ENCODE measurements around the gene TLE4.
A peak's percentile ranks its signal among the peaks of the same experiment; 100 is the strongest.

Gene TLE4

DNA sequence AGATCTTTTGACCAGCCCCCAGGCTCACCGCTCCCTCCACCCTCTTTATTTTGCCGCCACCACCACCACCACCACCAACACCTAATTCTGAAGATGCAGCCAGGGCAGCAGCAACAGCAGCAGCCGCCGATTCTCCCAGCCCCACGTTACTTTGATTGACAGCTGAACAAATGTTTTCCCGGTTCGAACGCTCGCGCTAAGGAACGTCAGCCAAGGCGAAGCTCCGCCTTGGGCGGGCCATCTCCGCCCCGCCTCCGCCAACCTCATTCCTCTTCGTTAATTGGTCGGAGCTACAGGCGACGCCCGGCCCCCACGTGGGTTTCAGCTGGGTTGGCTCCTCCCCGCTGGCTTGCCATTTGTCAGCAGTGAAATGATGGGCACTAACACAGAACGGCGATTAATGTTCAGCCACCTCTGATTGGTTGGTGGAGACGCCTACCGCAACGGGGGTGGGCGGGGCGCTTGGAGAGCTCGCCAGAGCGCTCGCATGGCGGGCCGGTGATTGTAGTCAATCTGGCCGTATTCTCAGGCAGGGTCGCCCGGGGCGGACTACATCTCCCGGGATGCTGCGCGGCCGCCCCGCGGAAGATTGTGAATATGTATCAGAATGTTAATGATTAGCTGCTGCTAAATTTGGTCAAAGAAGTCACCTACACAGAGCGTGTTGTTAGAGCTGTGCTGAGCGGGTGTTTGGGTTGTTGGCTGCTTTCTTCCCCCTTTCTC, at the start of gene TLE4:
TLE4 (plus strand) TSS at position 657 of the 723 bp plus-strand sequence. CDS start 826 bp downstream, outside the sequence.
- peaks cover 22% of the 10 kb centered on the region for H3F3A ChIP-seq (ENCODE audit: control insufficient read depth, insufficient read depth)
- H3K36me3 ChIP-seq (ENCODE audit: control insufficient read depth, low read length) = peaks cover 12% of the 10 kb centered on the region
- H3K4me1 ChIP-seq (ENCODE audit: control insufficient read depth, low read length) = peaks cover 39% of the 10 kb centered on the region
- no peaks in the 10 kb centered on the region for H3K9me2 ChIP-seq (replicated peaks; ENCODE audit: control insufficient read depth, low read length)
- no peaks in the 10 kb centered on the region for H3K27me3 ChIP-seq (ENCODE audit: control insufficient read depth, low read length)
- peak within 1 kb of the TSS; percentile 82 for H3K4me2 ChIP-seq (ENCODE audit: low read length)
- TF ChIP-seq EZH2phosphoT487 (IDR thresholded peaks at IDR 0.05; ENCODE audit: borderline replicate concordance, low read length) = no peak
- H3K27ac ChIP-seq (ENCODE audit: low read depth, low read length) = peak within 1 kb of the TSS; percentile 97
- peak within 1 kb of the TSS; percentile 86 for H3K4me3 ChIP-seq (ENCODE audit: low read length)
- no peaks in the 10 kb centered on the region for H3K9me3 ChIP-seq (ENCODE audit: control insufficient read depth, insufficient read depth, low read length)
- peaks cover 26% of the 10 kb centered on the region for H3K79me2 ChIP-seq (ENCODE audit: control insufficient read depth, low read length)
- H4K20me1 ChIP-seq (ENCODE audit: control insufficient read depth, insufficient read depth, low read depth, low read length) = no peaks in the 10 kb centered on the region

DNA sequence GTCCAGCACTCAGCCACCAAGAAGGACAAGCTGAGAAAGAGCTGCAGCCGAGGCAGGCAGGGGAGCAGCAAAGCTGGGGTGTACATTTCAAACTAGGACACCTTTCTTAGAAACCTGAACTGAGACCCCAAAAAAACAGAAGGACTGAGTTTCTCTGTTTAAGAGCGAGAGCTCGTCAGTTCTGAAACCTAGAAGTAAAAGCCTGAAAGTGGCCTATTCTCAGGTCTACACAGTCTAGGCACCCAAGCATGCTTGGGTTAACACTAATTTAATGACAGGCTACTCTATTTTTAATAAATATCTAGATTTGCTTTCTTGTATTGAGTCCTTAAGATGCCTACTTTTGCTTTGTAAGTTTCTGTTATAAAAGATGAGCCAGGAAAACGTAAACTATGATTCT, 49.0 kb upstream of the TLE4 start:
- H3K4me1 ChIP-seq (ENCODE audit: control insufficient read depth, low read length) = no peaks in the 10 kb centered on the region
- no peak overlapping the region for H3K4me3 ChIP-seq (ENCODE audit: low read length)
- no peaks in the 10 kb centered on the region for H3K36me3 ChIP-seq (ENCODE audit: control insufficient read depth, low read length)
- no peaks in the 10 kb centered on the region for H4K20me1 ChIP-seq (ENCODE audit: control insufficient read depth, insufficient read depth, low read depth, low read length)
- H3K27me3 ChIP-seq (ENCODE audit: control insufficient read depth, low read length) = no peaks in the 10 kb centered on the region
- H3K4me2 ChIP-seq (ENCODE audit: low read length) = no peak overlapping the region
- H3K79me2 ChIP-seq (ENCODE audit: control insufficient read depth, low read length) = no peaks in the 10 kb centered on the region
- H3K9me3 ChIP-seq (ENCODE audit: control insufficient read depth, insufficient read depth, low read length) = no peaks in the 10 kb centered on the region
- H3F3A ChIP-seq (ENCODE audit: control insufficient read depth, insufficient read depth) = no peaks in the 10 kb centered on the region
- H3K9me2 ChIP-seq (replicated peaks; ENCODE audit: control insufficient read depth, low read length) = no peaks in the 10 kb centered on the region
- TF ChIP-seq, protein P1, sequence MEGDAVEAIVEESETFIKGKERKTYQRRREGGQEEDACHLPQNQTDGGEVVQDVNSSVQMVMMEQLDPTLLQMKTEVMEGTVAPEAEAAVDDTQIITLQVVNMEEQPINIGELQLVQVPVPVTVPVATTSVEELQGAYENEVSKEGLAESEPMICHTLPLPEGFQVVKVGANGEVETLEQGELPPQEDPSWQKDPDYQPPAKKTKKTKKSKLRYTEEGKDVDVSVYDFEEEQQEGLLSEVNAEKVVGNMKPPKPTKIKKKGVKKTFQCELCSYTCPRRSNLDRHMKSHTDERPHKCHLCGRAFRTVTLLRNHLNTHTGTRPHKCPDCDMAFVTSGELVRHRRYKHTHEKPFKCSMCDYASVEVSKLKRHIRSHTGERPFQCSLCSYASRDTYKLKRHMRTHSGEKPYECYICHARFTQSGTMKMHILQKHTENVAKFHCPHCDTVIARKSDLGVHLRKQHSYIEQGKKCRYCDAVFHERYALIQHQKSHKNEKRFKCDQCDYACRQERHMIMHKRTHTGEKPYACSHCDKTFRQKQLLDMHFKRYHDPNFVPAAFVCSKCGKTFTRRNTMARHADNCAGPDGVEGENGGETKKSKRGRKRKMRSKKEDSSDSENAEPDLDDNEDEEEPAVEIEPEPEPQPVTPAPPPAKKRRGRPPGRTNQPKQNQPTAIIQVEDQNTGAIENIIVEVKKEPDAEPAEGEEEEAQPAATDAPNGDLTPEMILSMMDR (IDR thresholded peaks at IDR 0.05; ENCODE audit: low read depth, low read length, poor library complexity, severe bottlenecking) = no peak
- no peak for TF ChIP-seq EZH2phosphoT487 (IDR thresholded peaks at IDR 0.05; ENCODE audit: borderline replicate concordance, low read length)
- H3K27ac ChIP-seq (ENCODE audit: low read depth, low read length) = no peak overlapping the region

DNA sequence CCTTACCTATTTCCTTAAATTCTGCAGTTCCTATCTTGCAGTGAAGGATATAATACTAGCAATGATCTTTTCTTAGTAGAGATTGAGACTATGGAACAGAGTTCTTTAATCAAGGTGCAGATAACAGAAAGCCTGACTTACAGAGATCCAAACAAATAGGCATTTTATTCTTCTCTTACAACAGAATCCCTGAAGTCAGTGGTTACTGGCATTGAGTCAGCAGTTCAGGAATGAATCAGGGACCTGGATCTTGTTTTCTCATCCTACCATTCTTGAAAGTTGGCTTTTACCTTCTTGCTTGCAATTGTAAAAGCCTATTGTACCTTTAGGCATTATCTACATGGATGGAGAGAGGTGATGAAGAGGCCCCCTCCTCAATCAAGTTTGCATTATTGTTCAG, 47.5 kb upstream of the TLE4 start:
- Histone ChIP-seq H3K4me2 (ENCODE audit: low read length) (no peak overlapping the region), H3F3A (ENCODE audit: control insufficient read depth, insufficient read depth) (no peaks in the 10 kb centered on the region), H3K27me3 (ENCODE audit: control insufficient read depth, low read length) (no peaks in the 10 kb centered on the region), H3K4me3 (ENCODE audit: low read length) (no peak overlapping the region), H3K27ac (ENCODE audit: low read depth, low read length) (no peak overlapping the region), H3K4me1 (ENCODE audit: control insufficient read depth, low read length) (no peaks in the 10 kb centered on the region), H4K20me1 (ENCODE audit: control insufficient read depth, insufficient read depth, low read depth, low read length) (no peaks in the 10 kb centered on the region), H3K9me2 (replicated peaks; ENCODE audit: control insufficient read depth, low read length) (no peaks in the 10 kb centered on the region), H3K36me3 (ENCODE audit: control insufficient read depth, low read length) (no peaks in the 10 kb centered on the region), H3K79me2 (ENCODE audit: control insufficient read depth, low read length) (no peaks in the 10 kb centered on the region), H3K9me3 (ENCODE audit: control insufficient read depth, insufficient read depth, low read length) (no peaks in the 10 kb centered on the region)
- TF ChIP-seq EZH2phosphoT487 (IDR thresholded peaks at IDR 0.05; ENCODE audit: borderline replicate concordance, low read length) = no peak
- TF ChIP-seq, protein P1 (IDR thresholded peaks at IDR 0.05; ENCODE audit: low read depth, low read length, poor library complexity, severe bottlenecking) = no peak

DNA sequence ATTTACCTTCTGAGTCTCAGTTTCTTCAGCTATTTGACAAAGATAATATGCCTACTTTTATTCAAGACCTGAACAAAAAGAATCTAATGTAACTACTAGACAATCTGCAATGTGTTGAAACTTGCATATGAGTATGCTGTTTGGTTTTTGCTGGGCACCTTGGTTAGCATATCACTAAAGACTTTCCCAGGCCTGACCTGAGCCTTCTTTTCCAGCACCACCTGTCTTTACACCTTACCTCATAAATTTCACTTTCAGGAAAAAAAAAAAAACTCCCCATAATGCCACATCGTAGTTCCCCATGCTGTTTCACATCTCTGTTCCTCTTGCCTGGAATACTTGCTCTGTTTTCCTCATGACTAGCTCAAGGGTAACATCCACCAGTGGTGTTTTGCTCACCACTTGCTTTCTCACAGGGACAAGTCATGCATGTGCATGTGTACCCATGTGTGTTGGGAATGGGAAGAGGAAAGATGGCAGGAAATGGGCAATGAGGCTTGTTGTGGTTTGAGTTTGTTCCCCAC, 45.6 kb upstream of the TLE4 start:
- no peaks in the 10 kb centered on the region for H3K9me2 ChIP-seq (replicated peaks; ENCODE audit: control insufficient read depth, low read length)
- no peaks in the 10 kb centered on the region for H3K79me2 ChIP-seq (ENCODE audit: control insufficient read depth, low read length)
- H3K4me1 ChIP-seq (ENCODE audit: control insufficient read depth, low read length) = no peaks in the 10 kb centered on the region
- no peak overlapping the region for H3K27ac ChIP-seq (ENCODE audit: low read depth, low read length)
- no peaks in the 10 kb centered on the region for H3K27me3 ChIP-seq (ENCODE audit: control insufficient read depth, low read length)
- no peaks in the 10 kb centered on the region for H3K36me3 ChIP-seq (ENCODE audit: control insufficient read depth, low read length)
- TF ChIP-seq EZH2phosphoT487 (IDR thresholded peaks at IDR 0.05; ENCODE audit: borderline replicate concordance, low read length) = no peak
- TF ChIP-seq, protein P1 (IDR thresholded peaks at IDR 0.05; ENCODE audit: low read depth, low read length, poor library complexity, severe bottlenecking) = no peak
- no peak overlapping the region for H3K4me2 ChIP-seq (ENCODE audit: low read length)
- no peaks in the 10 kb centered on the region for H3K9me3 ChIP-seq (ENCODE audit: control insufficient read depth, insufficient read depth, low read length)
- H4K20me1 ChIP-seq (ENCODE audit: control insufficient read depth, insufficient read depth, low read depth, low read length) = no peaks in the 10 kb centered on the region
- H3K4me3 ChIP-seq (ENCODE audit: low read length) = no peak overlapping the region
- no peaks in the 10 kb centered on the region for H3F3A ChIP-seq (ENCODE audit: control insufficient read depth, insufficient read depth)

All from DOHH2 (cell line).